DMS114 treated with DMSO at 0.1 percent for 48 hours (cell line): ENCODE results near the gene FBF1.
"Not testable (repeated sequence)": the region's sequence is repeated elsewhere in the genome, so short reads cannot be mapped to it uniquely, and the experiment has no call there.

Experiments
- DNase-seq: peaks from one replicate; lab custom pipeline; 2025; ENCODE audit not compliant: unreplicated experiment; lab: John Stamatoyannopoulos, UW

The FBF1 gene

GRCh38 chr17:75940727-75941441, at the start of gene FBF1:
TSS of gene FBF1 (minus strand) at chr17:75941042. CDS start at chr17:75938149, 2,893 bp downstream.
- peak; percentile 90 for DNase-seq

- no peak for DNase-seq
Measured at GRCh38 chr17:75987041-75987440, 46.2 kb upstream of the FBF1 start.

- no peak for DNase-seq
Measured at GRCh38 chr17:75985986-75986385, 45.1 kb upstream of the FBF1 start.

DNA sequence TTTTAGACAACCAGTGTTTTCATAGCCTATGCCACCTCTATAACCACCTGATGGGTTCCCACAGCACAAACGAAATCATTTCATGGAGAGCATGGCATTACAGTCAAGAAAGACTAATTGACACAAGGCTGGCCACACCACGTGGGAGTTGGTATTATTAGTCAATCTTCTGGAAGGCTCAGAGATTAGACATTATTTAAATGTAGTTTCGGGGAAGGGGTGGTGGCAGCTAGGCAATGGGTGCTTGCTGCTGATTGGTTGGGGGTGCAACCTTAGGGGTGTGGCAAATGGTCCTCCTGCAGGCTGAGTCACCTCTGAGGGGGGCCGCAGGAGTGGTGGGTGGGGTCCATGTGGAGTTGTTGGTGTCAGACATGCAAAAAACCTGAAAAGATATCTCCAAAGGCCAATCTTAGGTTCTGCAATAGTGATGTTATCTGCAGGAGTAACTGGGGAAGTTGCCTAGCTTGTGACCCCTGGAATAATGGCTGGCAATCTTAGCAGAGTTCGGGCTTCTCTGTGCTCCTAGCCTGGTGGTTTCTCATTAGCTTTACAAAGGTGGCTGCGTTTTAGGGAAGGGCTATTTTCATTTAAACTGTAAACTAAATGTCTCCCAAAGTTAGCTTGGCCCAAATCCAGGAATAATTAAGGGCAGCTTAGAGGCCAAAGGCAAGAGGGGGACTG, 42.8 kb upstream of the FBF1 start:
- no peak for DNase-seq

GRCh38 chr17:75981019-75981615, 40.3 kb upstream of the FBF1 start:
- no peak for DNase-seq

DNA sequence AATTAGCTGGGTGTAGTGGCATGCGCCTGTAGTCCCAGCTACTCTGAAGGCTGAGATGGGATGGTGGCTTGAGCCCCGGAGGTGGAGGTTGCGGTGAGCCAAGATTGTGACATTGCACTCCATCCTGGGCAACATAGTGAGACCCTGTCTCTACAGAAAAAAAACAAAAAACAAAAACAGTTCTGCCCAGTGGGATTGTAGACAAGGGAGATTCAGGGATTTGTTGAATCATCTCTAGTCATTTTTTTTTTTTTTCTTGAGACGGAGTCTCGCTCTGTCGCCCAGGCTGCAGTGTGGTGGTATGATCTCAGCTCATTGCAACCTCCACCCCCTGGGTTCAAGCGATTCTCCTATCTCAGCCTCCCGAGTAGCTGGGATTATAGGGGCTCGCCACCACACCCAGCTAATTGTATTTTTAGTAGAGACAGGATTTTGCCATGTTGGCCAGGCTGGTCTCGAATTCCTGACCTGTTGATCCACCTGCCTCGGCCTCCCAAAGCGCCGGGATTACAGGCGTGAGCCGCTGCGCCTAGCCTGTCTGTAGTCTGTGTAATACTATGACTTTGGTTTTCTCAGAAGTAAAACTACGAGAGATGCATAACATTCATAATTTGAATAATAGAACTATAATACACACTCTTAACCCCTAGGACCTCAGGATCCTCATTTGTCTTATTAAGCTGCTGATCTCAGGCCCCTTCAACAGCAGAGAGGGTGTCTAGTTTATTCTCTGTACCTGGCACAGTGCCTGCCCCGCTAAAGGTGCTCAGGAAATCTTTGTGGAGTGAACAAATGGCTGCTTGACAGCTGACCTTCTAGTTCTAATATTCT, 39.6 kb upstream of the FBF1 start:
- DNase-seq = no peak

- DNase-seq = no peak
Measured at GRCh38 chr17:75979705-75980187, 38.9 kb upstream of the FBF1 start.

GRCh38 chr17:75978938-75979704, 38.3 kb upstream of the FBF1 start, which contains the start of the genes ACOX1 and TEN1:
TSS of gene ACOX1 (minus strand) at chr17:75979166. CDS start at chr17:75979073, 93 bp downstream.
TSS of gene TEN1 (plus strand) at chr17:75979240. CDS start at chr17:75986193, 6,953 bp downstream.
- DNase-seq = peak; percentile 92

DNA sequence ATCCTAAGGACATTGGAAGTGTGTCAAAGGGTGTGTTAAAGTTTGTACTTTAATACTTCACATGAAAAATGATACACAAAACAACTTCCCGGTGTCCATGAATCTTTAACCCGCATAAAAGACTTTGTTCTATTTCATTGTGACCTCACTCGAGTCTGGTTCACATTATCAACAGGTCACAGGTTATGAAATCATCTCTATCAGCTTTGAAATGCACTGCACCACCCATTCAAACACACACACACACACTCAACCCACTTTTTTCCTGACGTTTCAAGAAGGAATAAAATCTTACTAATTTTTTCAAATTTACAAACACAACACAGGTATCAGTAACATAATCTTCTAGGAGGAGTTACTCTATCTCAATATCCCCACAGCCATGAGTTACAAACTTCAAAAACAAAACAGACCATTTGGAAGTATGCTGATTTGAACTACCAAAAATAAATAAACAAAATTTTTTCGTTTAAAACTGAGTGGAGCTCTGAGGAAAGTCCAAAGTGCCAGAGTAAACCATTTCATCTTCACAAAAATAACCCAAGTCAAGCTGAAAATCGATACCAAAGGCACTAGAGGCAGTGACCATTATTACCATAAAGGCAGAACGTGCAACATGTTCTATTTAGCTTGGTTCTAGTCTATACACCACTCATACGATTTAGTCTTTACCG, 35.5 kb upstream of the FBF1 start:
- DNase-seq = no peak

DNA sequence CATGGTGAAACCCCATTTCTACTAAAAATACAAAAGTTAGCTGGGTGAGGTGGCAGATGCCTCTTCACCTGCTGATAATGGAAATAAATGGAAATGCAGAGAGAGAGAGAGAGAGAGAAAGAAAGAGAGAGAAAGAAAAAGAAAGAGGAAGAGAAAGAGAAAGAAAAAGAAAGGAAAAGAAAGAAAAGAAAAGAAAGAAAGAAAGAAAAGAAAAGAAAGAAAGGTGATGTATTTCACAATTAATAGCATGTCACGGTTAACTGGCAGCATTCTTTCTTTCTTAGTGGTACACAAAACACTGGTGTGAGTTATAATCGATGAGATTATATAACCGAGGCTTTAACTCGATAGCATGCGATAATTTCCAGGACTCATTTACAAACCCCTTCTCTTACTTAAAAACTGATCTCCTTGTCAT, 34.9 kb upstream of the FBF1 start:
- DNase-seq = no peak

DNA sequence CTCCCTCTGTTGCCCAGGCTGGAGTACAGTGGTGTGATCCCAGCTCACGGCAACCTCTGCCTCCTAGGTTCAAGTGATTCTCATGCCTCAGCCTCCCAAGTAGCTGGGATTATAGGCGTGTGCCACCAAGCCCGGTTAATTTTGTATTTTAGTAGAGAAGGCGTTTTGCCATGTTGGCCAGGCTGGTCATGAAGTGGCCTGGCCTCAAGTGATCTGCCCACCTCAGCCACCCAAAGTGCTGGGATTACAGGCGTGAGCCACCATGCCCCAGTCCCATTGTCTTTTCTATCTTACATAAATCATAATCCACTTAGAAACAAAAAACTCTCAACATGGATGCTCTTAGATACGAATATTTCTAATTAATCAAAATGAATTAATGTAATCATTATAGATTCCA, 34.3 kb upstream of the FBF1 start:
- DNase-seq = not testable (repeated sequence)

GRCh38 chr17:75970626-75971025, 29.8 kb upstream of the FBF1 start:
- no peak for DNase-seq

- DNase-seq = no peak
Measured at GRCh38 chr17:75970011-75970523, 29.2 kb upstream of the FBF1 start.

- DNase-seq = not testable (repeated sequence)
Measured at GRCh38 chr17:75969044-75969443, 28.2 kb upstream of the FBF1 start.

- no peak for DNase-seq
Measured at GRCh38 chr17:75965468-75965867, 24.6 kb upstream of the FBF1 start.

DNA sequence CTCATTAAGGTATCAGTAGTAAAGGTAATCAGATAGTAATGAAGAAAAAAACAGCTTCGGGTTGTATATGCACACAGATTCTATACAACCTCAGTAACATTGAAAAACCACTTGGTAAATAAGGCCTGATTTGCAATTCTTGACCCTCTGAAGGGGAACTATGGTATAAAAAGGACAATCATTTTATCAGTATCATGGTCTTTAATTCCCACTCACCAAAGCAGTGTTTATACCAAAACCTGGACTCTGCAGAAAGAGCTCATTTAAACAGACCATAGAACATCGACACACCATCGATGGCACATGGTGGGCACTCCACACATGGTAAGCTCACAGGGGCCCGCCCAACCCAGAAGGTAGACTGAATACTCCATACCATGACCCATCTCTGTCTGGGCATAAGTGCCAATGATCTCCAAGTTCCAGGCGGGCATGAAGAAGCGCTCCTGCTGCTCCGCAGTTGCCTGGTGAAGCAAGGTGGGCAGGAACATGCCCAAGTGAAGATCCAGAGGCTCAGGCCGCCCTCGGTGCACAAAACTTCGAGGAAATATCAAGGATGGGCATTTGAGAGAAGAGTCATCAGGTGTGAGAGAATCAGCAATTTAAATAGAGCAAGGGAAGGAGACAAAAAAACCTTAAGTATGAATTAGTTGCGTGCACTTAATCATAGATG, 19.1 kb upstream of the FBF1 start:
- DNase-seq = no peak

DNA sequence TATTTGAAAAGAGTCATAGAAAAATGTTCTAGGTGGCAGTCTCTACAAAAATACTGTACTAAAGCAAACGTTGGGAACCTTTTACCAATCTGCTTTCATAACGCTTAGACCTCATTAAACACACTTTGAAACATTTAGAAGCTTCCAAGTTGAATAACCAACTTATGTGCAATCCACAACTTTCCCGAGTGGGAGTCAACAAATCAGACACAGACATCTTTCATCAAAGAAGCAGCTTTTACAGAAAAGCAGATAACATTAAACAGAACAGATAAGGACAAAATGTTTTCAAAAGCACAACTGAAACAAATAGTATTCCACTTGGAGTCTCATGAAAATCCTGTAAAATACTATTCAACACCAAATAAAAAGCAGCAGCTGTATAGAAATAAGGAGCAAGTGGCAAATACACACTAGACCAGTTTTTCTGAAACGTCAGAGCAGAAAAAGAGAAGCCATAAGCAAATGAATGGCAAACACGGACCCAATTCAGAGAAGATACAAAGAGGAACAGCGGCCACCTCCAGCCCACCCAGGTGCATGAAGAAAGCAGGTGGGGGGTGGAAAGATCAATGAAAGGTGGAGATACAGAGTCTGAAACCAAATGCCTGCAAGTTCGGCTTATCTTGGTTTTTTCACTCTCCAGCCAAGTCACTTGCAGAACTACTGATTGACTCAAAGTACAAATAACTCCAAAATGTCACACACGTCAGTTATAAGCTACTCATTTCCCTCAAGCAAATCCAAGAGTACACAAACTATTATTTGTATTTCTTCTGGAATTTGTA, 18.4 kb upstream of the FBF1 start:
- no peak for DNase-seq
